H1 (cell line): Measurements from ENCODE around the gene TRAF4. TPM values are rescaled to one million over a fixed set of nuclear protein-coding genes. Genes with fewer than 3 reads are reported as not detected.

ENCODE experiments used
- TAF1 ChIP-seq: IDR thresholded peaks from 2 replicates; pipeline ENCODE4 v1.6.1; 2011; ENCODE audit warnings: mild to moderate bottlenecking, low read depth, low read length
- polyA plus RNA-seq, 7 experiments: library from polyadenylated mRNA; depleted of rRNA in 3 of 7; stranded (reverse) in 5 of 7; unstranded in 2 of 7; fragments of >200 nt in 5 of 7; fragments of 200-250 nt in 2 of 7; gene quantifications; 1 replicate in 5 of 7; 2 replicates in 1 of 7; 4 replicates in 1 of 7; pipeline versions ENCODE4 v1.2.1 to v1.2.3, GENCODE V29; 2011 to 2013; ENCODE audit warnings: missing spikeins in 2 of 7, mixed read lengths in 2 of 7
- total RNA-seq: library from RNA; stranded (reverse); fragmentation: NEBNext Ultra II Directional; extraction: Animal tissue kit (Norgen Biotek cat#: 25700); gene quantifications from 2 replicates; pipeline ENCODE4 v1.2.1, GENCODE V29; 2021

The TRAF4 gene
- total and polyA plus RNA-seq, 2 of the 8 experiments (the other 6 are each of a cell fraction or from before 2014, with no cell fraction given) = 167 to 170 TPM

DNA sequence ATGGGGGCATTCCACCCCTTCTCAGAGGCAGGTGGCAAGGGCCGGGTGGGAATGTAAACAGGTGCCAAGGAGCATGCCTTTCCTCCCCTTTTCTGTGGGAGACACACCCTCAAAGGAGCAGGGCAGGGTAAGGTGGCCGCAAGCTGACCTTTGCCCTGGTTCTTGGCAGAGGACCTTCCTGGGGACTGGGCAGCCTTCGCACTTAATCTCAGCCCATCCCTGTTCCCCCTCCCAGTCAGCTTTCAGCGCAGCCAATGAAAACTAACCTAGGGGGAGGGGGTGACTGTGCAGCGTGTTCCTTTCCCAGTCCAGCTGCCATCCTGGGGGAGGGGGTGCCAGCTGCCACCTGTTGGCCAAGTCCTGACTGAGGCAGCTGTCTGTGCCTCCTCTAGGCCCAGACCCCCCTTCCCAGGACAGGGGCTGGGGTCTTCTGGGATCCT, 2.8 kb downstream of the TRAF4 start (continued):
- peak; percentile 51; the same call in 1 of the 2 replicates for TF ChIP-seq TAF1
